ENCODE measurements around the gene CHRM4. TPM values are rescaled to one million over a fixed set of nuclear protein-coding genes. Genes with fewer than 3 reads are reported as not detected.

Gene CHRM4
- total RNA-seq, 1 experiment from 2014 or later: not detected

GRCh38 chr11:46370253-46370652, 21.3 kb downstream of the CHRM4 start:
- H3K9ac ChIP-seq (ENCODE audit: low read length): no peak overlapping the region
- DNase-seq: no peak
- H3K27me3 ChIP-seq (ENCODE audit: low read length): no peaks in the 10 kb centered on the region
- H3K36me3 ChIP-seq (ENCODE audit: insufficient read depth, low read length): peaks cover 13% of the 10 kb centered on the region; the same call in 1 of the 2 replicates
- H3K9me3 ChIP-seq (ENCODE audit: low read length): no peaks in the 10 kb centered on the region
- no peaks in the 10 kb centered on the region for H3K9me2 ChIP-seq (replicated peaks; ENCODE audit: insufficient read depth, low read length)
- H3K4me1 ChIP-seq (ENCODE audit: low read length): peaks cover 25% of the 10 kb centered on the region
- H3K27ac ChIP-seq (ENCODE audit: low read length): no peak overlapping the region
- no peak overlapping the region for H2AFZ ChIP-seq (ENCODE audit: low read length)
- H3K4me3 ChIP-seq (ENCODE audit: low read length): no peak overlapping the region
- peaks cover 14% of the 10 kb centered on the region for H3K79me2 ChIP-seq (ENCODE audit: low read length)
- no peak overlapping the region for H3K4me2 ChIP-seq (ENCODE audit: low read depth, low read length, poor library complexity, severe bottlenecking)
- no peaks in the 10 kb centered on the region for H4K20me1 ChIP-seq (ENCODE audit: insufficient read depth, low read depth, low read length)

- H3K36me3 ChIP-seq (ENCODE audit: insufficient read depth, low read length): peaks cover 13% of the 10 kb centered on the region; the same call in 1 of the 2 replicates
- peaks cover 19% of the 10 kb centered on the region for H3K79me2 ChIP-seq (ENCODE audit: low read length)
- no peak overlapping the region for H3K9ac ChIP-seq (ENCODE audit: low read length)
- H3K4me2 ChIP-seq (ENCODE audit: low read depth, low read length, poor library complexity, severe bottlenecking): no peak overlapping the region
- no peak overlapping the region for H2AFZ ChIP-seq (ENCODE audit: low read length)
- H3K9me3 ChIP-seq (ENCODE audit: low read length): no peaks in the 10 kb centered on the region
- H3K27me3 ChIP-seq (ENCODE audit: low read length): no peaks in the 10 kb centered on the region
- no peaks in the 10 kb centered on the region for H3K9me2 ChIP-seq (replicated peaks; ENCODE audit: insufficient read depth, low read length)
- H3K4me1 ChIP-seq (ENCODE audit: low read length): peaks cover 31% of the 10 kb centered on the region
- no peak overlapping the region for H3K27ac ChIP-seq (ENCODE audit: low read length)
- 0 out of 2 replicates have a peak, but pooled peaks cover 5% of the 10 kb centered on the region for H4K20me1 ChIP-seq (ENCODE audit: insufficient read depth, low read depth, low read length)
- no peak overlapping the region for H3K4me3 ChIP-seq (ENCODE audit: low read length)
- DNase-seq: peak; percentile 82
These were observed 22.0 kb downstream of the CHRM4 start for GRCh38 chr11:46369458-46370152.

GRCh38 chr11:46367916-46368267, 23.7 kb downstream of the CHRM4 start:
- Histone ChIP-seq H3K4me3 (ENCODE audit: low read length) (no peak overlapping the region), H3K27me3 (ENCODE audit: low read length) (no peaks in the 10 kb centered on the region), H3K4me2 (ENCODE audit: low read depth, low read length, poor library complexity, severe bottlenecking) (no peak overlapping the region), H3K79me2 (ENCODE audit: low read length) (peaks cover 36% of the 10 kb centered on the region), H3K4me1 (ENCODE audit: low read length) (peaks cover 47% of the 10 kb centered on the region), H3K9me3 (ENCODE audit: low read length) (no peaks in the 10 kb centered on the region), H3K9me2 (replicated peaks; ENCODE audit: insufficient read depth, low read length) (no peaks in the 10 kb centered on the region), H3K9ac (ENCODE audit: low read length) (no peak overlapping the region), H2AFZ (ENCODE audit: low read length) (no peak overlapping the region), H3K36me3 (ENCODE audit: insufficient read depth, low read length) (peaks cover 13% of the 10 kb centered on the region; the same call in 1 of the 2 replicates), H4K20me1 (ENCODE audit: insufficient read depth, low read depth, low read length) (peaks cover 13% of the 10 kb centered on the region; the same call in 1 of the 2 replicates), H3K27ac (ENCODE audit: low read length) (peak overlapping the region; percentile 33; the same call in 1 of the 2 replicates)
- no peak for DNase-seq

GRCh38 chr11:46367244-46367915, 24.2 kb downstream of the CHRM4 start:
- H3K4me2 ChIP-seq (ENCODE audit: low read depth, low read length, poor library complexity, severe bottlenecking): peak overlapping the region; percentile 45
- no peaks in the 10 kb centered on the region for H3K27me3 ChIP-seq (ENCODE audit: low read length)
- H3K9me2 ChIP-seq (replicated peaks; ENCODE audit: insufficient read depth, low read length): no peaks in the 10 kb centered on the region
- DNase-seq: peak; percentile 90
- peaks cover 41% of the 10 kb centered on the region for H3K79me2 ChIP-seq (ENCODE audit: low read length)
- peaks cover 52% of the 10 kb centered on the region for H3K4me1 ChIP-seq (ENCODE audit: low read length)
- peak overlapping the region; percentile 18; the same call in 1 of the 2 replicates for H3K9ac ChIP-seq (ENCODE audit: low read length)
- H3K36me3 ChIP-seq (ENCODE audit: insufficient read depth, low read length): peaks cover 13% of the 10 kb centered on the region; the same call in 1 of the 2 replicates
- H3K4me3 ChIP-seq (ENCODE audit: low read length): peak overlapping the region; percentile 32; the same call in 1 of the 2 replicates
- H2AFZ ChIP-seq (ENCODE audit: low read length): no peak overlapping the region
- H3K9me3 ChIP-seq (ENCODE audit: low read length): no peaks in the 10 kb centered on the region
- peaks cover 13% of the 10 kb centered on the region; the same call in 1 of the 2 replicates for H4K20me1 ChIP-seq (ENCODE audit: insufficient read depth, low read depth, low read length)
- H3K27ac ChIP-seq (ENCODE audit: low read length): peak overlapping the region; percentile 60

- H3K4me3 ChIP-seq (ENCODE audit: low read length): peak overlapping the region; percentile 32; the same call in 1 of the 2 replicates
- peaks cover 48% of the 10 kb centered on the region for H3K79me2 ChIP-seq (ENCODE audit: low read length)
- peak overlapping the region; percentile 45 for H3K4me2 ChIP-seq (ENCODE audit: low read depth, low read length, poor library complexity, severe bottlenecking)
- H3K27ac ChIP-seq (ENCODE audit: low read length): peak overlapping the region; percentile 60
- H3K27me3 ChIP-seq (ENCODE audit: low read length): no peaks in the 10 kb centered on the region
- H3K9ac ChIP-seq (ENCODE audit: low read length): peak overlapping the region; percentile 18; the same call in 1 of the 2 replicates
- no peaks in the 10 kb centered on the region for H3K9me3 ChIP-seq (ENCODE audit: low read length)
- no peak for DNase-seq
- H3K4me1 ChIP-seq (ENCODE audit: low read length): peaks cover 59% of the 10 kb centered on the region
- peaks cover 13% of the 10 kb centered on the region; the same call in 1 of the 2 replicates for H3K36me3 ChIP-seq (ENCODE audit: insufficient read depth, low read length)
- no peaks in the 10 kb centered on the region for H3K9me2 ChIP-seq (replicated peaks; ENCODE audit: insufficient read depth, low read length)
- H4K20me1 ChIP-seq (ENCODE audit: insufficient read depth, low read depth, low read length): peaks cover 13% of the 10 kb centered on the region; the same call in 1 of the 2 replicates
- H2AFZ ChIP-seq (ENCODE audit: low read length): no peak overlapping the region
These were observed 24.9 kb downstream of the CHRM4 start for GRCh38 chr11:46366661-46367161.

GRCh38 chr11:46366260-46366659, 25.3 kb downstream of the CHRM4 start:
- Histone ChIP-seq H3K4me3 (ENCODE audit: low read length) (no peak overlapping the region), H4K20me1 (ENCODE audit: insufficient read depth, low read depth, low read length) (peaks cover 13% of the 10 kb centered on the region; the same call in 1 of the 2 replicates), H3K36me3 (ENCODE audit: insufficient read depth, low read length) (peaks cover 13% of the 10 kb centered on the region; the same call in 1 of the 2 replicates), H3K27me3 (ENCODE audit: low read length) (no peaks in the 10 kb centered on the region), H3K4me2 (ENCODE audit: low read depth, low read length, poor library complexity, severe bottlenecking) (no peak overlapping the region), H3K9me3 (ENCODE audit: low read length) (no peaks in the 10 kb centered on the region), H3K9ac (ENCODE audit: low read length) (no peak overlapping the region), H3K4me1 (ENCODE audit: low read length) (peaks cover 63% of the 10 kb centered on the region), H3K79me2 (ENCODE audit: low read length) (peaks cover 52% of the 10 kb centered on the region), H2AFZ (ENCODE audit: low read length) (no peak overlapping the region), H3K27ac (ENCODE audit: low read length) (no peak overlapping the region), H3K9me2 (replicated peaks; ENCODE audit: insufficient read depth, low read length) (no peaks in the 10 kb centered on the region)
- no peak for DNase-seq

GRCh38 chr11:46364791-46365190, 26.8 kb downstream of the CHRM4 start:
- Histone ChIP-seq H3K36me3 (ENCODE audit: insufficient read depth, low read length) (peaks cover 10% of the 10 kb centered on the region; the same call in 1 of the 2 replicates), H3K27ac (ENCODE audit: low read length) (peak overlapping the region; percentile 61; the same call in 1 of the 2 replicates)

GRCh38 chr11:46364056-46364455, 27.5 kb downstream of the CHRM4 start:
- H3K4me2 ChIP-seq (ENCODE audit: low read depth, low read length, poor library complexity, severe bottlenecking): no peak overlapping the region
- peaks cover 13% of the 10 kb centered on the region; the same call in 1 of the 2 replicates for H4K20me1 ChIP-seq (ENCODE audit: insufficient read depth, low read depth, low read length)
- peaks cover 80% of the 10 kb centered on the region for H3K4me1 ChIP-seq (ENCODE audit: low read length)
- 0 out of 2 replicates have a peak overlapping the region, but pooled peaks have one; percentile 41 for H3K9ac ChIP-seq (ENCODE audit: low read length)
- peaks cover 68% of the 10 kb centered on the region for H3K79me2 ChIP-seq (ENCODE audit: low read length)
- H3K9me2 ChIP-seq (replicated peaks; ENCODE audit: insufficient read depth, low read length): no peaks in the 10 kb centered on the region
- H2AFZ ChIP-seq (ENCODE audit: low read length): no peak overlapping the region
- no peaks in the 10 kb centered on the region for H3K27me3 ChIP-seq (ENCODE audit: low read length)
- H3K27ac ChIP-seq (ENCODE audit: low read length): 0 out of 2 replicates have a peak overlapping the region, but pooled peaks have one; percentile 61
- no peak overlapping the region for H3K4me3 ChIP-seq (ENCODE audit: low read length)
- H3K36me3 ChIP-seq (ENCODE audit: insufficient read depth, low read length): peaks cover 10% of the 10 kb centered on the region; the same call in 1 of the 2 replicates
- DNase-seq: no peak
- H3K9me3 ChIP-seq (ENCODE audit: low read length): no peaks in the 10 kb centered on the region

More at GRCh38 chr11:46364791-46365190, 26.8 kb downstream of the CHRM4 start:
- H3K9me2 ChIP-seq (replicated peaks; ENCODE audit: insufficient read depth, low read length): no peaks in the 10 kb centered on the region
- H3K9me3 ChIP-seq (ENCODE audit: low read length): no peaks in the 10 kb centered on the region
- peaks cover 78% of the 10 kb centered on the region for H3K4me1 ChIP-seq (ENCODE audit: low read length)
- peaks cover 13% of the 10 kb centered on the region; the same call in 1 of the 2 replicates for H4K20me1 ChIP-seq (ENCODE audit: insufficient read depth, low read depth, low read length)
- peak overlapping the region; percentile 23 for H3K4me2 ChIP-seq (ENCODE audit: low read depth, low read length, poor library complexity, severe bottlenecking)
- H3K27me3 ChIP-seq (ENCODE audit: low read length): no peaks in the 10 kb centered on the region
- peaks cover 65% of the 10 kb centered on the region for H3K79me2 ChIP-seq (ENCODE audit: low read length)
- peak overlapping the region; percentile 41 for H3K9ac ChIP-seq (ENCODE audit: low read length)
- no peak for DNase-seq
- no peak overlapping the region for H2AFZ ChIP-seq (ENCODE audit: low read length)
- H3K4me3 ChIP-seq (ENCODE audit: low read length): no peak overlapping the region
